ENCODE results near the gene ZFAND4. TPM values are rescaled to one million over a fixed set of nuclear protein-coding genes. Genes with fewer than 3 reads are reported as not detected.
"Not testable (repeated sequence)": the region's sequence is repeated elsewhere in the genome, so short reads cannot be mapped to it uniquely, and the experiment has no call there.

ZFAND4 gene
- total and polyA plus RNA-seq, 9 of the 15 experiments (the other 6 are each of a cell fraction or from before 2014, with no cell fraction given): 0.42 to 3.0 (median 1.5) TPM

GRCh38 chr10:45669897-45670296 lies 2.7 kb downstream of the ZFAND4 start:
- ATAC-seq; H3K27ac ChIP-seq (ENCODE audit: extremely low read depth, low read depth, low read length); POLR2A ChIA-PET; H2AFZ ChIP-seq (ENCODE audit: low read depth, low read length); H4K20me1 ChIP-seq (replicated peaks; ENCODE audit: control insufficient read depth, insufficient read depth, low read length); intact Hi-C loops (cut with micrococcal nuclease); H3K9ac ChIP-seq (ENCODE audit: insufficient read depth in 1 of 2, low read depth in 2 of 2, low read length in 2 of 2); H3K36me3 ChIP-seq (ENCODE audit: control insufficient read depth, insufficient read depth, low read length); H3K9me3 ChIP-seq (replicated peaks; ENCODE audit: control insufficient read depth, insufficient read depth, low read depth, low read length); CTCF ChIA-PET (ENCODE audit: low intra/inter-chr PET ratio); DNase-seq (ENCODE audit: extremely low read depth in 1 of 4, low spot score in 3 of 4); H3K4me2 ChIP-seq (ENCODE audit: insufficient read depth, low read length); H3K27me3 ChIP-seq (ENCODE audit: control insufficient read depth in 2 of 2, insufficient read depth in 2 of 2, low read length in 2 of 2); H3K9me1 ChIP-seq (ENCODE audit: control insufficient read depth, insufficient read depth, low read length); H3K4me3 ChIP-seq; H3K79me2 ChIP-seq (ENCODE audit: control insufficient read depth, insufficient read depth, low read length); FAIRE-seq; BruUV-seq (replicated peaks): not testable (repeated sequence)
- 13% methylated on average over 3 of the region's 3 CpGs for WGBS (ENCODE audit: insufficient coverage, low coverage, missing lambda C conversion rate)
- H3K4me1 ChIP-seq (replicated peaks in 1 of 2; ENCODE audit: control insufficient read depth in 2 of 2, insufficient read depth in 2 of 2, low read length in 2 of 2): peaks cover 0 to 12% of the 10 kb centered on the region in 2 experiments; a peak in 2 of 5 replicates
- TF ChIP-seq KDM1A (IDR thresholded peaks at IDR 0.05) (peak in 1 of 2 experiments; percentile 44; a peak in 1 of 4 replicates), SPI1 (IDR thresholded peaks at IDR 0.05; ENCODE audit: borderline replicate concordance, low read depth, low read length) (peak; percentile 63; the same call in 1 of the 2 replicates)
- in situ Hi-C loops (cut with MboI): loop anchor here (10.0 kb wide), 1 partner anchor 45 kb away; no protein-coding TSS in a partner anchor

GRCh38 chr10:45660876-45661411 lies 11.6 kb downstream of the ZFAND4 start:
- DNase-seq (ENCODE audit: extremely low read depth in 1 of 4, low spot score in 3 of 4): no peak
- H3K9me3 ChIP-seq (replicated peaks; ENCODE audit: control insufficient read depth, insufficient read depth, low read depth, low read length): no peaks in the 10 kb centered on the region
- H3K79me2 ChIP-seq (ENCODE audit: control insufficient read depth, insufficient read depth, low read length): no peaks in the 10 kb centered on the region
- FAIRE-seq: no peak
- H2AFZ ChIP-seq (ENCODE audit: low read depth, low read length): peak overlapping the region; percentile 54
- in situ Hi-C loops (cut with MboI) (loop anchor here (10.0 kb wide), 1 partner anchor 54 kb away; no protein-coding TSS in a partner anchor), intact Hi-C loops (cut with micrococcal nuclease) (no loop called here)
- peak; percentile 55; the same call in 2 of the 3 replicates for ATAC-seq
- 33% methylated on average over 2 of the region's 2 CpGs for WGBS (ENCODE audit: insufficient coverage, low coverage, missing lambda C conversion rate)
- H4K20me1 ChIP-seq (replicated peaks; ENCODE audit: control insufficient read depth, insufficient read depth, low read length): no peaks in the 10 kb centered on the region
- H3K27ac ChIP-seq (ENCODE audit: extremely low read depth, low read depth, low read length): no peak overlapping the region
- no peaks in the 10 kb centered on the region for H3K27me3 ChIP-seq (ENCODE audit: control insufficient read depth in 2 of 2, insufficient read depth in 2 of 2, low read length in 2 of 2)
- H3K4me1 ChIP-seq (replicated peaks in 1 of 2; ENCODE audit: control insufficient read depth in 2 of 2, insufficient read depth in 2 of 2, low read length in 2 of 2): no peaks in the 10 kb centered on the region
- H3K4me2 ChIP-seq (ENCODE audit: insufficient read depth, low read length): no peak overlapping the region
- BruUV-seq (replicated peaks): no TSS peak
- CTCF ChIA-PET (ENCODE audit: low intra/inter-chr PET ratio): no interaction called here
- H3K4me3 ChIP-seq: no peak overlapping the region
- POLR2A ChIA-PET: no interaction called here
- H3K9me1 ChIP-seq (ENCODE audit: control insufficient read depth, insufficient read depth, low read length): no peaks in the 10 kb centered on the region
- no peaks in the 10 kb centered on the region for H3K36me3 ChIP-seq (ENCODE audit: control insufficient read depth, insufficient read depth, low read length)
- no peak overlapping the region for H3K9ac ChIP-seq (ENCODE audit: insufficient read depth in 1 of 2, low read depth in 2 of 2, low read length in 2 of 2)
- TF ChIP-seq SMARCA4 (IDR thresholded peaks at IDR 0.05) (no peak), ZNF174 (CRISPR knock-in tag; IDR thresholded peaks at IDR 0.05) (no peak), FOXO4 (CRISPR knock-in tag; IDR thresholded peaks at IDR 0.05) (no peak), ZNF318 (IDR thresholded peaks at IDR 0.05; ENCODE audit: borderline replicate concordance in 1 of 2, low read depth in 1 of 2) (no peak)
